Ishikawa (cell line): ENCODE results near the gene HOXC10.

Experiments
- CEBPB ChIP-seq: IDR thresholded peaks from 2 replicates; pipeline ENCODE4 v1.6.1; 2012
- CREB1 ChIP-seq: IDR thresholded peaks from 2 replicates; pipeline ENCODE4 v1.6.1; 2012; ENCODE audit warnings: low read depth
- EP300 ChIP-seq: IDR thresholded peaks from 2 replicates; pipeline ENCODE4 v1.6.1; 2012; ENCODE audit warnings: borderline replicate concordance
- NFIC ChIP-seq: IDR thresholded peaks from 2 replicates; pipeline ENCODE4 v1.6.1; 2012
- RAD21 ChIP-seq: IDR thresholded peaks from 2 replicates; pipeline ENCODE4 v1.6.1; 2012; ENCODE audit warnings: low read depth
- TAF1 ChIP-seq: IDR thresholded peaks from 2 replicates; pipeline ENCODE4 v1.6.1; 2012; ENCODE audit warnings: low read depth, mild to moderate bottlenecking
- TCF12 ChIP-seq: IDR thresholded peaks from 2 replicates; pipeline ENCODE4 v1.6.1; 2012; ENCODE audit warnings: low read depth
- TEAD4 ChIP-seq: IDR thresholded peaks from 2 replicates; pipeline ENCODE4 v1.6.1; 2012
- YY1 ChIP-seq: IDR thresholded peaks from 2 replicates; pipeline ENCODE4 v1.6.1; 2012; ENCODE audit warnings: low read depth
- ZBTB7A ChIP-seq: IDR thresholded peaks from 2 replicates; pipeline ENCODE4 v1.6.1; 2012; ENCODE audit warnings: low read depth
- TF ChIP-seq, protein P1 (sequence below): IDR thresholded peaks from 2 replicates; pipeline ENCODE4 v1.6.1; 2012
- TF ChIP-seq, protein P2 (sequence below): IDR thresholded peaks from 2 replicates; pipeline ENCODE4 v1.6.1; 2012; ENCODE audit warnings: low read depth, mild to moderate bottlenecking
- TF ChIP-seq, protein P3 (sequence below): IDR thresholded peaks from 2 replicates; pipeline ENCODE4 v1.6.1; 2012

DNA sequence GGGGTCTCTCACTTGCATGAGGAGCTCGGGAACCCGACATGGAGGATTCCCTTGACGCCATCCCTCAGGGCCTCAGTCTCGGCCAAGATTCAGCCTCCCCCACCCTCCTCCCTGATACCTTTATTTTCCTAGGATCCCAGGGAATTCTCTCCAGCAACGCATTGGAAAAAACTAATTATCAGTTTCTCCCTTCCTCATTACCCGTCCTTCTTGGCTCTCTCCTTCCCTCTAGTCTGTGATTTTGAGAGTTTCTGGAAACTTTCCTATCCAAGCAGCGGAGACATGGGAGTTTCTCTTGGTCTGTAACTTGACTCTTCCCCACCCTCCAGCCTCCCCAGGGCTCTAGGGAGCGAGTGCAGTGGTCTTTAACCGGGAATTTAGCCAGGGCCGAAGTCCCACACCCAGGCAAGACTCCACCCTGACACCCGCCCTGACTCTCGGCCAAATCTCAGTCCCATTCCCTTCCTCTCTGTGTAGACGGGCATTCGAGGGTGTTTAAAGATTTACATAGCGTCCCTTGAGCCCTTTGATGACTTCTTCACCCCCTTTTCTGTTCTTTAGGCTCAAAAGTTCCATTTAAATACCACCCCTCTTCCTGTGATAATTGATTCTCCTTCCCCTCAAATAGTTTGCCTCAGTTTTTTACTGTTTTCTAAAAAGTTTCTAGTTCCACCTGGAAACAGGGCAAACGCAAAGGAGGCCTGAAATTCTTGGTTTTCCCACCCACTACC lies 54.6 kb downstream of the HOXC10 start:
- no peak for TF ChIP-seq CEBPB
- TF ChIP-seq, protein P1, sequence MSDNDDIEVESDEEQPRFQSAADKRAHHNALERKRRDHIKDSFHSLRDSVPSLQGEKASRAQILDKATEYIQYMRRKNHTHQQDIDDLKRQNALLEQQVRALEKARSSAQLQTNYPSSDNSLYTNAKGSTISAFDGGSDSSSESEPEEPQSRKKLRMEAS: no peak
- TF ChIP-seq ZBTB7A: no peak
- TF ChIP-seq CREB1: no peak
- TF ChIP-seq YY1: no peak
- no peak for TF ChIP-seq NFIC
- no peak for TF ChIP-seq TEAD4
- TF ChIP-seq TAF1: no peak
- TF ChIP-seq, protein P2, sequence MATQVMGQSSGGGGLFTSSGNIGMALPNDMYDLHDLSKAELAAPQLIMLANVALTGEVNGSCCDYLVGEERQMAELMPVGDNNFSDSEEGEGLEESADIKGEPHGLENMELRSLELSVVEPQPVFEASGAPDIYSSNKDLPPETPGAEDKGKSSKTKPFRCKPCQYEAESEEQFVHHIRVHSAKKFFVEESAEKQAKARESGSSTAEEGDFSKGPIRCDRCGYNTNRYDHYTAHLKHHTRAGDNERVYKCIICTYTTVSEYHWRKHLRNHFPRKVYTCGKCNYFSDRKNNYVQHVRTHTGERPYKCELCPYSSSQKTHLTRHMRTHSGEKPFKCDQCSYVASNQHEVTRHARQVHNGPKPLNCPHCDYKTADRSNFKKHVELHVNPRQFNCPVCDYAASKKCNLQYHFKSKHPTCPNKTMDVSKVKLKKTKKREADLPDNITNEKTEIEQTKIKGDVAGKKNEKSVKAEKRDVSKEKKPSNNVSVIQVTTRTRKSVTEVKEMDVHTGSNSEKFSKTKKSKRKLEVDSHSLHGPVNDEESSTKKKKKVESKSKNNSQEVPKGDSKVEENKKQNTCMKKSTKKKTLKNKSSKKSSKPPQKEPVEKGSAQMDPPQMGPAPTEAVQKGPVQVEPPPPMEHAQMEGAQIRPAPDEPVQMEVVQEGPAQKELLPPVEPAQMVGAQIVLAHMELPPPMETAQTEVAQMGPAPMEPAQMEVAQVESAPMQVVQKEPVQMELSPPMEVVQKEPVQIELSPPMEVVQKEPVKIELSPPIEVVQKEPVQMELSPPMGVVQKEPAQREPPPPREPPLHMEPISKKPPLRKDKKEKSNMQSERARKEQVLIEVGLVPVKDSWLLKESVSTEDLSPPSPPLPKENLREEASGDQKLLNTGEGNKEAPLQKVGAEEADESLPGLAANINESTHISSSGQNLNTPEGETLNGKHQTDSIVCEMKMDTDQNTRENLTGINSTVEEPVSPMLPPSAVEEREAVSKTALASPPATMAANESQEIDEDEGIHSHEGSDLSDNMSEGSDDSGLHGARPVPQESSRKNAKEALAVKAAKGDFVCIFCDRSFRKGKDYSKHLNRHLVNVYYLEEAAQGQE: no peak
- TF ChIP-seq RAD21: no peak
- TF ChIP-seq EP300: no peak
- TF ChIP-seq TCF12: no peak
- TF ChIP-seq, protein P3, sequence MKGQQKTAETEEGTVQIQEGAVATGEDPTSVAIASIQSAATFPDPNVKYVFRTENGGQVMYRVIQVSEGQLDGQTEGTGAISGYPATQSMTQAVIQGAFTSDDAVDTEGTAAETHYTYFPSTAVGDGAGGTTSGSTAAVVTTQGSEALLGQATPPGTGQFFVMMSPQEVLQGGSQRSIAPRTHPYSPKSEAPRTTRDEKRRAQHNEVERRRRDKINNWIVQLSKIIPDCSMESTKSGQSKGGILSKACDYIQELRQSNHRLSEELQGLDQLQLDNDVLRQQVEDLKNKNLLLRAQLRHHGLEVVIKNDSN: no peak
